Caco-2 (cell line): ENCODE results near the gene CATSPERZ. TPM values are rescaled to one million over a fixed set of nuclear protein-coding genes. Genes with fewer than 3 reads are reported as not detected.

ENCODE experiments used
- BruUV-seq: library from RNA; stranded (reverse); fragments of 400-500 nt; replicated peaks from 2 replicates; lab custom pipeline; 2021; lab: Mats Ljungman, UMichigan
- CTCF ChIA-PET: fragments of 300-600 bp; sonication (Branson Sonifier 250); formaldehyde crosslinking; loops from one replicate; lab custom pipeline; 2022; ENCODE audit warnings: antibody characterized with exemption; lab: Charles Lee
- POLR2A ChIA-PET: fragments of 300-600 bp; sonication (Branson Sonifier 250); formaldehyde crosslinking; loops from one replicate; lab custom pipeline; 2022; ENCODE audit warnings: antibody characterized with exemption; lab: Charles Lee
- DNase-seq, 2 experiments: peaks; one replicate each; pipeline versions ENCODE4 v3.0.0 to v3.0.0-alpha.2; 2020 to 2022
- H3K27me3 ChIP-seq: replicated peaks from 2 replicates; pipeline ENCODE4 v1.6.0; 2011; ENCODE audit warnings: low read length; ENCODE audit not compliant: control insufficient read depth, insufficient read depth
- H3K36me3 ChIP-seq: 2 replicates; pipeline ENCODE4 v1.5.1; 2011; ENCODE audit warnings: low read length; ENCODE audit not compliant: control insufficient read depth, insufficient read depth
- H3K4me1 ChIP-seq: fragments of 250-450 bp; sonication (Bioruptor Pico); 2 replicates; pipeline ENCODE4 v1.5.1; 2020; ENCODE audit warnings: mild to moderate bottlenecking
- H3K4me3 ChIP-seq: 2 replicates; pipeline ENCODE4 v1.5.1; 2011; ENCODE audit warnings: low read depth, mild to moderate bottlenecking, control low read depth, low read length
- H3K9me3 ChIP-seq: fragments of 250-450 bp; sonication (Bioruptor Pico); 2 replicates; pipeline ENCODE4 v1.5.1; 2020; ENCODE audit warnings: mild to moderate bottlenecking, moderate library complexity
- H3K27ac Mint-ChIP-seq: one replicate; pipeline ENCODE4 v1.8.0; 2022; ENCODE audit warnings: mixed read lengths; ENCODE audit not compliant: unreplicated experiment
- H3K27me3 Mint-ChIP-seq: one replicate; pipeline ENCODE4 v1.8.0; 2022; ENCODE audit warnings: mixed read lengths; ENCODE audit not compliant: insufficient read depth, unreplicated experiment
- H3K36me3 Mint-ChIP-seq: one replicate; pipeline ENCODE4 v1.8.0; 2022; ENCODE audit warnings: mild to moderate bottlenecking, mixed read lengths; ENCODE audit not compliant: insufficient read depth, unreplicated experiment
- H3K4me1 Mint-ChIP-seq: one replicate; pipeline ENCODE4 v1.8.0; 2022; ENCODE audit warnings: low read depth, mixed read lengths; ENCODE audit not compliant: unreplicated experiment
- H3K4me3 Mint-ChIP-seq: one replicate; pipeline ENCODE4 v1.8.0; 2022; ENCODE audit warnings: mild to moderate bottlenecking, moderate library complexity, mixed read lengths; ENCODE audit not compliant: unreplicated experiment
- H3K9me3 Mint-ChIP-seq: one replicate; pipeline ENCODE4 v1.8.0; 2022; ENCODE audit warnings: mixed read lengths; ENCODE audit not compliant: unreplicated experiment
- intact Hi-C: fragments of 100-400 bp; cut with micrococcal nuclease; formaldehyde crosslinking; loops from one replicate; pipeline ENCODE4 v1.10.0; 2022; ENCODE audit not compliant: unreplicated experiment
- total RNA-seq: library from RNA; stranded (reverse); gene quantifications from 2 replicates; pipeline ENCODE4 v1.2.3, GENCODE V29; 2022
- TF ChIP-seq, protein P1 (sequence below), 2 experiments: fragments of 200-600 bp in 1 of 2; IDR thresholded peaks; 1 replicate in 1 of 2; 2 replicates in 1 of 2; pipeline versions ENCODE4 v1.5.1 to v1.8.0; 2011 to 2022; ENCODE audit warnings: antibody characterized with exemption in 1 of 2, control low read depth in 1 of 2, inconsistent platforms in 1 of 2, low read depth in 1 of 2, low read length in 1 of 2, mild to moderate bottlenecking in 1 of 2, moderate library complexity in 1 of 2; ENCODE audit not compliant: insufficient read depth in 1 of 2, severe bottlenecking in 1 of 2, unreplicated experiment in 1 of 2

The CATSPERZ gene
- total RNA-seq, 1 experiment from 2014 or later = 12.8 TPM

DNA sequence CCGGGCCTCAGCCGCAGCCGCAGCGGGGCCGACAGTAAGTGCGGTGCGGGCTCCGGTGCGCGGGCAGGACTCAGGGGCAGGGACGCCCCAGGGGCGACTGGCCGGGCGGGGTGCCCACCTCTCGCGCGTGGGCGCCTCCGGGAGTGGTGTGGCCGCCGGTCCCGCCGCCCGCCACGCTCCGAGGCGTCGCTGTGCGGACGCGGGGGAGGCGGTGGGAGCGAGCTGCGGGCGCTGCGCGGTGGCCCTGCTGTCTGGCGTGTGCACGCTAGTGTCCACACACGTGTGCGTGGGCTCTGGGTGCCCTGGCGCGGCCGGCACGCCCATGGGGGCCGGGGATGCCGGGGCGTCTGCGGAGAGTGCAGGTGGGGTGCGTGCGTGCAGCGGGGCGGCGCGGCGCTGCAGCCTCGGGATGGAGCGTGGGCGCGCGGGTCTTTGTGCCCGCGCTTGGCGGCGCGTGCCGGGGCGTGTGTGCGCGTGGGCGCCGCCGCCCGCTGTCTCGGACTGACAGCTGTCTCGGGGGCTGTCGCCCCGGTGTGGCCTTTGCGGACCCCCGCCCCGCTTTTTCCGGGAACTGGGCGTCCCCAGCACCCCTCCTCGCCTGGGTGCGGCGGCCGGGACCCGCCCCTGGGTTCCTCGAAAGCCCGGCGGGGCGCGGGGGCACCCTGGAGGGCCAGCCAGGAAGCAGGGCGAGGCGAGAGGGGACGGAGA lies 8.3 kb upstream of the CATSPERZ start:
- Mint-ChIP-seq H3K36me3 (peaks cover 3% of the 10 kb centered on the region), H3K4me1 (peaks cover under 1% of the 10 kb centered on the region), H3K27ac (no peak overlapping the region), H3K27me3 (peaks cover 14% of the 10 kb centered on the region), H3K9me3 (no peaks in the 10 kb centered on the region), H3K4me3 (peak overlapping the region; percentile 70)
- ChIA-PET POLR2A (no interaction called here), CTCF (interaction anchor here (0.7 to 1.2 kb wide), 2 partner anchors 13 to 47 kb away, joined by 3 to 5 read pairs; no protein-coding TSS in a partner anchor)
- Histone ChIP-seq H3K4me1 (peaks cover 7% of the 10 kb centered on the region; the same call in 1 of the 2 replicates), H3K4me3 (peak overlapping the region; percentile 26), H3K27me3 (peaks cover 2% of the 10 kb centered on the region; the same call in 1 of the 2 replicates), H3K36me3 (no peaks in the 10 kb centered on the region), H3K9me3 (no peaks in the 10 kb centered on the region)
- BruUV-seq = no TSS peak
- DNase-seq = no peak
- intact Hi-C loops = no loop called here
- TF ChIP-seq, protein P1, sequence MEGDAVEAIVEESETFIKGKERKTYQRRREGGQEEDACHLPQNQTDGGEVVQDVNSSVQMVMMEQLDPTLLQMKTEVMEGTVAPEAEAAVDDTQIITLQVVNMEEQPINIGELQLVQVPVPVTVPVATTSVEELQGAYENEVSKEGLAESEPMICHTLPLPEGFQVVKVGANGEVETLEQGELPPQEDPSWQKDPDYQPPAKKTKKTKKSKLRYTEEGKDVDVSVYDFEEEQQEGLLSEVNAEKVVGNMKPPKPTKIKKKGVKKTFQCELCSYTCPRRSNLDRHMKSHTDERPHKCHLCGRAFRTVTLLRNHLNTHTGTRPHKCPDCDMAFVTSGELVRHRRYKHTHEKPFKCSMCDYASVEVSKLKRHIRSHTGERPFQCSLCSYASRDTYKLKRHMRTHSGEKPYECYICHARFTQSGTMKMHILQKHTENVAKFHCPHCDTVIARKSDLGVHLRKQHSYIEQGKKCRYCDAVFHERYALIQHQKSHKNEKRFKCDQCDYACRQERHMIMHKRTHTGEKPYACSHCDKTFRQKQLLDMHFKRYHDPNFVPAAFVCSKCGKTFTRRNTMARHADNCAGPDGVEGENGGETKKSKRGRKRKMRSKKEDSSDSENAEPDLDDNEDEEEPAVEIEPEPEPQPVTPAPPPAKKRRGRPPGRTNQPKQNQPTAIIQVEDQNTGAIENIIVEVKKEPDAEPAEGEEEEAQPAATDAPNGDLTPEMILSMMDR (IDR thresholded peaks at IDR 0.05; ENCODE audit: insufficient read depth in 1 of 2, low read depth in 1 of 2, low read length in 1 of 2, severe bottlenecking in 1 of 2, unreplicated experiment in 1 of 2) = no peak

DNA sequence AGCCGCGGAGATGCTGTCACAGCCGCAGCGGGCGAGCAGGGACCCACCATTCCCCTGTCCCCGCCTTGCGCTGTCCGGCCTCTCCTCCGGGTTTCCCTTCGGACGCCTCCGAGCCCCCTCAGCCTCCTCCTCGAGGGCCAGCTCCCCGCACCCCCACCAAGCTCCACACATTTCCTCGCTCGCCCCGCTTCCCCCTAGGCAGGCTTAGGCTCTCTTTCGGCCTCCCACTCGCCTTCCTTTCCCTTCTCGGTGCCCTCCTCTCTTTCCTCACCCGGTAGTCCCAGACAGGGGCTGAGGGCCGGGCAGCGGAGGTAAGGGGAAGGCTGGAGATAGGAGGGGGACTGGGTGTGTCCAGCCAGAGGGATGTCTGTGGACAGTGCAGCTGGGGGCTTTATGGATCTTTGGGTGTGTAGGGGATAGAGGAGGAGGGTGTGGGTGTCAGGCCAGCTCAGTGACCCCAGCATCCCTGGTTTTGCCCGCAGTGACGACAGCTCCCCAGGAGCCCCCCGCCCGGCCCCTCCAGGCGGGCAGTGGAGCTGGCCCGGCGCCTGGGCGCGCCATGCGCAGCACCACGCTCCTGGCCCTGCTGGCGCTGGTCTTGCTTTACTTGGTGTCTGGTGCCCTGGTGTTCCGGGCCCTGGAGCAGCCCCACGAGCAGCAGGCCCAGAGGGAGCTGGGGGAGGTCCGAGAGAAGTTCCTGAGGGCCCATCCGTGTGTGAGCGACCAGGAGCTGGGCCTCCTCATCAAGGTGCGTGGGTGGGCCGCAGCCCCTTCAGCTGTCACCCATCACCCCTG lies 7.5 kb upstream of the CATSPERZ start:
- POLR2A ChIA-PET = no interaction called here
- H3K4me1 Mint-ChIP-seq = no peaks in the 10 kb centered on the region
- H3K36me3 Mint-ChIP-seq = no peaks in the 10 kb centered on the region
- no peak overlapping the region for H3K4me3 ChIP-seq
- no TSS peak for BruUV-seq
- no peak for DNase-seq
- no peaks in the 10 kb centered on the region for H3K9me3 ChIP-seq
- peak overlapping the region; percentile 70 for H3K4me3 Mint-ChIP-seq
- H3K27me3 Mint-ChIP-seq = peaks cover 17% of the 10 kb centered on the region
- intact Hi-C loops = no loop called here
- TF ChIP-seq, protein P1 (IDR thresholded peaks at IDR 0.05; ENCODE audit: insufficient read depth in 1 of 2, low read depth in 1 of 2, low read length in 1 of 2, severe bottlenecking in 1 of 2, unreplicated experiment in 1 of 2) = no peak
- no peaks in the 10 kb centered on the region for H3K9me3 Mint-ChIP-seq
- H3K27me3 ChIP-seq = peaks cover 3% of the 10 kb centered on the region
- peaks cover 7% of the 10 kb centered on the region; the same call in 1 of the 2 replicates for H3K4me1 ChIP-seq
- no peak overlapping the region for H3K27ac Mint-ChIP-seq
- no peaks in the 10 kb centered on the region for H3K36me3 ChIP-seq
- CTCF ChIA-PET = interaction anchor here (0.7 to 1.2 kb wide), 2 partner anchors 12 to 48 kb away, joined by 3 to 5 read pairs; no protein-coding TSS in a partner anchor

DNA sequence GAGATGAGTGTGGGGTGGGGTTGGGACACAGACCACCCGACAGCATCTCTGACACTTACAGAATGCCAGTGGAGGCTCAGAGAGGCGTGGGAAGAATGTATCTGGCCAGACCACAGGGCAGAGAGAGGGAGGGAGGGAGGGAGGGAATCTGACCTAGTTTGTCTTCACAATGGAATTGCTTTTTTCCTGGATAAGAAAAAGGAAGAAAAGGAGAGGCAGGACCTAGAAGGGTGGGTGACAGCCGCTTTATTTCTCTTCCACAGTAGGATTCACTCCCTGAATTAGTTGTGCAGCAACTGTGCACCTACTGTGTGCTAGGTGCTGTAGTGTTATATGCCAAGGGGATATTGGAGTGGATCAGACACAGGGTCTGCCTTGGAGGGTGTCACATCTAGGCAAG lies 5.4 kb upstream of the CATSPERZ start:
- Mint-ChIP-seq H3K4me3 (no peak overlapping the region), H3K27ac (no peak overlapping the region), H3K36me3 (no peaks in the 10 kb centered on the region), H3K4me1 (no peaks in the 10 kb centered on the region), H3K27me3 (peaks cover 20% of the 10 kb centered on the region), H3K9me3 (no peaks in the 10 kb centered on the region)
- H3K4me1 ChIP-seq = peaks cover 9% of the 10 kb centered on the region
- peaks cover 4% of the 10 kb centered on the region for H3K27me3 ChIP-seq
- TF ChIP-seq, protein P1 (IDR thresholded peaks at IDR 0.05; ENCODE audit: insufficient read depth in 1 of 2, low read depth in 1 of 2, low read length in 1 of 2, severe bottlenecking in 1 of 2, unreplicated experiment in 1 of 2) = no peak
- ChIA-PET POLR2A (no interaction called here), CTCF (interaction anchor here (0.6 kb wide), 2 partner anchors 10 to 84 kb away, joined by 3 read pairs; no protein-coding TSS in a partner anchor)
- intact Hi-C loops = no loop called here
- H3K4me3 ChIP-seq = no peak overlapping the region
- no peak for DNase-seq
- H3K36me3 ChIP-seq = no peaks in the 10 kb centered on the region
- H3K9me3 ChIP-seq = no peaks in the 10 kb centered on the region
- BruUV-seq = no TSS peak
